Sigmoid colon (tissue), 7 donors: ENCODE results near the gene SLC6A3. TPM values are rescaled to one million over a fixed set of nuclear protein-coding genes. Genes with fewer than 3 reads are reported as not detected.

Source experiments
- DNase-seq: peaks from one replicate; pipeline ENCODE4 v3.0.0-alpha.2; 2019
- H3K27ac ChIP-seq, 4 donors: fragments of 200-600 bp; sonication (generic); one replicate each; pipeline ENCODE4 v1.5.1; 2016 to 2019; ENCODE audit warnings: mild to moderate bottlenecking in 1 of 4
- H3K27me3 ChIP-seq, 3 donors: fragments of 200-600 bp; sonication (generic); one replicate each; pipeline ENCODE4 v1.5.1; 2019; ENCODE audit warnings: mild to moderate bottlenecking in 1 of 3
- H3K36me3 ChIP-seq, 4 donors: fragments of 200-600 bp; sonication (generic); one replicate each; pipeline ENCODE4 v1.5.1; 2016 to 2019
- H3K4me1 ChIP-seq, 4 donors: fragments of 200-600 bp; sonication (generic); one replicate each; pipeline ENCODE4 v1.5.1; 2017 to 2019
- H3K4me3 ChIP-seq, 4 donors: fragments of 200-600 bp; sonication (generic); one replicate each; pipeline ENCODE4 v1.5.1; 2017 to 2019; ENCODE audit warnings: mild to moderate bottlenecking in 2 of 4, moderate library complexity in 1 of 4
- H3K9me3 ChIP-seq, 4 donors: fragments of 200-600 bp in 3 of 4; sonication (generic) in 3 of 4; one replicate each; pipeline versions ENCODE4 v1.5.1 to v1.6.1; 2013 to 2019
- EP300 ChIP-seq, 4 donors: sonication (generic); formaldehyde crosslinking; IDR thresholded peaks; one replicate each; pipeline ENCODE4 v1.6.1; 2017; ENCODE audit warnings: antibody characterized with exemption in 4 of 4
- POLR2A ChIP-seq, 2 donors: fragments of 450-650 bp; IDR thresholded peaks; one replicate each; pipeline ENCODE4 v1.6.1; 2016; ENCODE audit warnings: antibody characterized with exemption in 2 of 2, mild to moderate bottlenecking in 2 of 2, moderate library complexity in 2 of 2
- POLR2AphosphoS5 ChIP-seq, 4 donors: sonication (generic); formaldehyde crosslinking; IDR thresholded peaks; one replicate each; pipeline ENCODE4 v1.6.1; 2017; ENCODE audit warnings: antibody characterized with exemption in 4 of 4
- WGBS, 2 donors: extraction: QIAGEN DNeasy Blood & Tissue Kit; methylation state at CpG; one replicate each; pipeline ENCODE4 v1.1.7; 2013; 5-methylcytosine and 5-hydroxymethylcytosine counted together
- intact Hi-C: fragments of 100-400 bp; cut with DNase I; formaldehyde crosslinking; loops from one replicate; pipeline ENCODE4 v1.15.1; 2023
- polyA plus RNA-seq, 3 donors: library from polyadenylated mRNA; stranded (reverse); fragments of 200-250 nt; gene quantifications; one replicate each; pipeline ENCODE4 v1.2.3, GENCODE V29; 2013
- total RNA-seq, 4 donors: library from RNA; depleted of rRNA; stranded (reverse); fragments of >200 nt; gene quantifications; one replicate each; pipeline ENCODE4 v1.1.0, GENCODE V29; 2016
- TF ChIP-seq, protein P1 (sequence below), 4 experiments: fragments of 450-650 bp in 3 of 4; fragments of 200-600 bp in 1 of 4; IDR thresholded peaks; one replicate each; pipeline ENCODE4 v1.5.1; 2016 to 2019; ENCODE audit warnings: antibody characterized with exemption in 4 of 4, mild to moderate bottlenecking in 3 of 4, moderate library complexity in 2 of 4
- donor health status: healthy with polysubstance abuse.
- donor health status: Bipolar disorder and iron deficiency.
- donor health status: healthy.

Gene SLC6A3
- total and polyA plus RNA-seq, 7 donors = 0.06 TPM; not detected in 6

DNA sequence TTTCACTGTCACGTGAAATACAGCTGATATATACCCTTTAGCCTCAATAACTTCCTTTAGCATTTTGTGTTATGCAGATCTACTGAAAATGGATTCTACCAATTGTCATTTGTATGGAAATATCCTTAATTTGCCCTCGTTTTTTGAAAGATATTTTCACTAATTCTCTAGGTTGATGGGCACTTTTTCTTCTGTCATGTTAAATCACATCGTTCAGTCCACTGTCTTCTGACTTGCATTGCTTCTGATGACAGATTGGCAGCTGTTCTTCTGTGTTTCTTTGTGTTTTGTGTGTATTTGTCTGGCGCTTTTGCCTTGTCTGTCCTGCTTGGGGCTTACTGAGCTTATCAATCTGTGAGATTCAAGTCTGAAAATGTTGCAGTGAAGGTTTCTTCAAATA, 90.7 kb downstream of the SLC6A3 start:
- H3K27me3 ChIP-seq = peaks cover 3 to 26% (median 22%) of the 10 kb centered on the region in 3 donors
- H3K4me3 ChIP-seq = no peak overlapping the region
- no peaks in the 10 kb centered on the region for H3K4me1 ChIP-seq
- H3K9me3 ChIP-seq = no peaks in the 10 kb centered on the region
- no peaks in the 10 kb centered on the region for H3K36me3 ChIP-seq
- TF ChIP-seq, protein P1, sequence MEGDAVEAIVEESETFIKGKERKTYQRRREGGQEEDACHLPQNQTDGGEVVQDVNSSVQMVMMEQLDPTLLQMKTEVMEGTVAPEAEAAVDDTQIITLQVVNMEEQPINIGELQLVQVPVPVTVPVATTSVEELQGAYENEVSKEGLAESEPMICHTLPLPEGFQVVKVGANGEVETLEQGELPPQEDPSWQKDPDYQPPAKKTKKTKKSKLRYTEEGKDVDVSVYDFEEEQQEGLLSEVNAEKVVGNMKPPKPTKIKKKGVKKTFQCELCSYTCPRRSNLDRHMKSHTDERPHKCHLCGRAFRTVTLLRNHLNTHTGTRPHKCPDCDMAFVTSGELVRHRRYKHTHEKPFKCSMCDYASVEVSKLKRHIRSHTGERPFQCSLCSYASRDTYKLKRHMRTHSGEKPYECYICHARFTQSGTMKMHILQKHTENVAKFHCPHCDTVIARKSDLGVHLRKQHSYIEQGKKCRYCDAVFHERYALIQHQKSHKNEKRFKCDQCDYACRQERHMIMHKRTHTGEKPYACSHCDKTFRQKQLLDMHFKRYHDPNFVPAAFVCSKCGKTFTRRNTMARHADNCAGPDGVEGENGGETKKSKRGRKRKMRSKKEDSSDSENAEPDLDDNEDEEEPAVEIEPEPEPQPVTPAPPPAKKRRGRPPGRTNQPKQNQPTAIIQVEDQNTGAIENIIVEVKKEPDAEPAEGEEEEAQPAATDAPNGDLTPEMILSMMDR (IDR thresholded peaks at IDR 0.05) = no peak
- no peak for TF ChIP-seq POLR2A (IDR thresholded peaks at IDR 0.05)
- no peak for TF ChIP-seq EP300 (IDR thresholded peaks at IDR 0.05)
- no peak for TF ChIP-seq POLR2AphosphoS5 (IDR thresholded peaks at IDR 0.05)
- no peak overlapping the region for H3K27ac ChIP-seq
- WGBS, 2 donors = 32 to 42% methylated on average over 4 of the region's 4 CpGs
- DNase-seq = no peak
- intact Hi-C loops = no loop called here

- WGBS, 2 donors = 82 to 88% methylated on average over 10 of the region's 10 CpGs
- Histone ChIP-seq H3K9me3 (no peaks in the 10 kb centered on the region), H3K4me1 (no peaks in the 10 kb centered on the region), H3K27ac (no peak overlapping the region), H3K36me3 (no peaks in the 10 kb centered on the region), H3K27me3 (peaks cover 0 to 8% (median 2%) of the 10 kb centered on the region in 3 donors), H3K4me3 (no peak overlapping the region)
- intact Hi-C loops = no loop called here
- no peak for DNase-seq
- no peak for TF ChIP-seq POLR2A (IDR thresholded peaks at IDR 0.05)
- no peak for TF ChIP-seq EP300 (IDR thresholded peaks at IDR 0.05)
- TF ChIP-seq, protein P1 (IDR thresholded peaks at IDR 0.05) = no peak
- TF ChIP-seq POLR2AphosphoS5 (IDR thresholded peaks at IDR 0.05) = no peak
Measured at GRCh38 chr5:1352231-1353219, 92.7 kb downstream of the SLC6A3 start.

DNA sequence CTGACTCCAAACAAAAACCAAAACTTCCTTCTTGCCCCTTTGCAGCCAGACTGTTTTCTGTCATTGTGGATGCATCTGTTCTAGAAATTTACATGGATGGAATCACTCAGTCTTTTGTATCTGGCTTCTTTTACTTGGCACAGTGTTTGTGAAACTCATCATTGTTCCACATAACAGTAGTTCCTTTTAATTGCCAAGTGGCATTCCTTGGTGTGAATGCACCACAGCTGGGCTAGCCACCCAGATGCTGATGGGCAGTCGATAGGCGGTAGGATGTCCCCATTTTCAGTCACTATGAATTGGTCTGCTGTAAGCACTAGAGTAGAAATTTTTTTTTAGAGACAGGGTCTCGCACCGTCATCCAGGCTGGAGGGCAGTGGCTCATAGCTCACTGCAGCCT, 94.1 kb downstream of the SLC6A3 start:
- no peak for DNase-seq
- WGBS, 2 donors = 81 to 85% methylated on average over 4 of the region's 4 CpGs
- TF ChIP-seq POLR2A (IDR thresholded peaks at IDR 0.05) (no peak), EP300 (IDR thresholded peaks at IDR 0.05) (no peak), POLR2AphosphoS5 (IDR thresholded peaks at IDR 0.05) (no peak)
- TF ChIP-seq, protein P1 (IDR thresholded peaks at IDR 0.05) = no peak
- Histone ChIP-seq H3K4me1 (peaks cover 0 to 2% (median 0%) of the 10 kb centered on the region in 4 donors), H3K36me3 (no peaks in the 10 kb centered on the region), H3K4me3 (no peak overlapping the region), H3K9me3 (no peaks in the 10 kb centered on the region), H3K27me3 (no peaks in the 10 kb centered on the region), H3K27ac (no peak overlapping the region)
- intact Hi-C loops = no loop called here

DNA sequence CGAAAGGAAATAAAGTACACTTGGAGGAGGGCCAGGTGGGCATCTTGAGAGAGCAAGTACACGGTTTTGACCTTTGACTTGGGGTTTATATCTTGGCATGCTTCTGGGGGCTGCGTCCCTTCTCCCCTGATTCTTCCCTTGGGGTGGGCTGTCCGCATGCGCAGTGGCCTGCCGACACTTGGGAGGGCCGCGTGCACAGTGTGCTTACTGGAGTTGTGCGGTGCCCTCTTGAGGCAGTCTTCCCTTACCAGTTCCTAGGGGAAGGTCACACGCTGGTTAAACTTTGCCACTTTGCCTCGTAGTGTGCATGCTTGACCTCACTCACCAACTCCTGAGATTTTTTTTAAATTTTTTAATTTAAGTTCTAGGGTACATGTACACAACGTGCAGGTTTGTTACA, 96.0 kb downstream of the SLC6A3 start:
- Histone ChIP-seq H3K4me3 (no peak overlapping the region), H3K4me1 (peaks cover 0 to 16% (median 10%) of the 10 kb centered on the region in 4 donors), H3K27me3 (no peaks in the 10 kb centered on the region), H3K27ac (no peak overlapping the region), H3K9me3 (no peaks in the 10 kb centered on the region), H3K36me3 (no peaks in the 10 kb centered on the region)
- 19 to 50% methylated on average over 12 of the region's 12 CpGs for WGBS, 2 donors
- no peak for DNase-seq
- intact Hi-C loops = loop anchor here (10.0 kb wide), 1 partner anchor 176 kb away; the partner anchor contains the start of gene LPCAT1
- TF ChIP-seq POLR2A (IDR thresholded peaks at IDR 0.05) (no peak), POLR2AphosphoS5 (IDR thresholded peaks at IDR 0.05) (no peak), EP300 (IDR thresholded peaks at IDR 0.05) (no peak)
- TF ChIP-seq, protein P1 (IDR thresholded peaks at IDR 0.05) = no peak
